Keratinocyte (primary cell): ENCODE data around the gene EGLN1. TPM values are rescaled to one million over a fixed set of nuclear protein-coding genes. Genes with fewer than 3 reads are reported as not detected.

Experiments used
- DNase-seq: peaks from one replicate; pipeline ENCODE4 v3.0.0-alpha.2; 2011; ENCODE audit warnings: low read depth, missing footprints, low spot score
- FAIRE-seq: peaks from 2 replicates; lab custom pipeline; 2011; peaks lifted over from hg19 to GRCh38; lab: Jason Lieb, UNC
- H2AFZ ChIP-seq: 2 replicates; pipeline ENCODE4 v1.6.0; 2012; ENCODE audit warnings: low read length, control low read depth, inconsistent platforms; ENCODE audit not compliant: control insufficient read depth
- H3K27ac ChIP-seq: 2 replicates; pipeline ENCODE4 v1.5.1; 2011; ENCODE audit warnings: low read length; ENCODE audit not compliant: control insufficient read depth, insufficient read depth
- H3K27me3 ChIP-seq: 3 replicates; pipeline ENCODE4 v1.6.0; 2011; ENCODE audit warnings: low read length; ENCODE audit not compliant: control insufficient read depth, insufficient read depth; ENCODE audit errors: extremely low read depth
- H3K36me3 ChIP-seq, 2 experiments: 2 replicates in 1 of 2; 3 replicates in 1 of 2; pipeline ENCODE4 v1.5.1; 2011; ENCODE audit warnings: low read length in 2 of 2, mild to moderate bottlenecking in 1 of 2; ENCODE audit not compliant: control insufficient read depth in 2 of 2, insufficient read depth in 2 of 2; ENCODE audit errors: extremely low read depth in 1 of 2
- H3K4me1 ChIP-seq: 3 replicates; pipeline ENCODE4 v1.5.1; 2011; ENCODE audit warnings: low read length; ENCODE audit not compliant: control insufficient read depth, insufficient read depth; ENCODE audit errors: extremely low read depth
- H3K4me2 ChIP-seq: 3 replicates; pipeline ENCODE4 v1.6.0; 2011; ENCODE audit warnings: low read depth, low read length; ENCODE audit not compliant: control insufficient read depth, insufficient read depth; ENCODE audit errors: extremely low read depth
- H3K4me3 ChIP-seq, 3 experiments: fragments of 200-600 bp in 1 of 3; sonication (generic) in 1 of 3; 2 replicates in 2 of 3; 3 replicates in 1 of 3; pipeline ENCODE4 v1.5.1; 2011 to 2016; ENCODE audit warnings: low read length in 3 of 3, mild to moderate bottlenecking in 3 of 3, control low read depth in 2 of 3, inconsistent platforms in 1 of 3, low read depth in 1 of 3, mixed read lengths in 1 of 3, mixed run types in 1 of 3, moderate library complexity in 1 of 3; ENCODE audit not compliant: control insufficient read depth in 2 of 3, insufficient read depth in 2 of 3; ENCODE audit errors: extremely low read depth in 1 of 3
- H3K79me2 ChIP-seq: 2 replicates; pipeline ENCODE4 v1.6.0; 2012; ENCODE audit warnings: low read length; ENCODE audit not compliant: control insufficient read depth, insufficient read depth
- H3K9ac ChIP-seq: 3 replicates; pipeline ENCODE4 v1.6.0; 2011; ENCODE audit warnings: low read length; ENCODE audit not compliant: control insufficient read depth, insufficient read depth; ENCODE audit errors: extremely low read depth
- H3K9me1 ChIP-seq: 3 replicates; pipeline ENCODE4 v1.6.0; 2011; ENCODE audit warnings: low read length; ENCODE audit not compliant: control insufficient read depth, insufficient read depth; ENCODE audit errors: extremely low read depth
- H3K9me3 ChIP-seq: 2 replicates; pipeline ENCODE4 v1.5.1; 2012; ENCODE audit warnings: low read depth, low read length; ENCODE audit not compliant: control insufficient read depth
- H4K20me1 ChIP-seq: 3 replicates; pipeline ENCODE4 v1.6.0; 2011; ENCODE audit warnings: low read length; ENCODE audit not compliant: control insufficient read depth, insufficient read depth; ENCODE audit errors: extremely low read depth
- EZH2 ChIP-seq: IDR thresholded peaks from one replicate; pipeline ENCODE4 v1.6.1; 2012; ENCODE audit warnings: inconsistent platforms, mild to moderate bottlenecking, low read length, moderate library complexity
- dilution Hi-C: fragments of 300-500 bp; cut with MboI; formaldehyde crosslinking; loops from one replicate; pipeline ENCODE4 v1.7.0; 2020; ENCODE audit warnings: low sequenced_read_pairs; ENCODE audit not compliant: extremely low pct_ligation_motif_present
- polyA plus RNA-seq, 5 experiments: library from polyadenylated mRNA; depleted of rRNA in 3 of 5; stranded (reverse) in 3 of 5; stranded (forward) in 1 of 5; unstranded in 1 of 5; fragments of >200 nt; gene quantifications; 1 replicate in 1 of 5; 2 replicates in 3 of 5; 3 replicates in 1 of 5; pipeline versions ENCODE4 v1.2.1 to v1.2.3, GENCODE V29; 2011 to 2012; ENCODE audit warnings: missing spikeins in 2 of 5, low read depth in 1 of 5, low replicate concordance in 1 of 5
- TF ChIP-seq, protein P1 (sequence below), 3 experiments: IDR thresholded peaks in 1 of 3; conservative IDR thresholded peaks in 1 of 3; optimal IDR thresholded peaks in 1 of 3; 2 replicates in 2 of 3; 3 replicates in 1 of 3; pipeline versions ENCODE3 to v1.5.1; 2011; ENCODE audit warnings: low read length in 3 of 3, mild to moderate bottlenecking in 3 of 3, moderate library complexity in 2 of 3, control low read depth in 1 of 3, inconsistent platforms in 1 of 3; ENCODE audit not compliant: insufficient read depth in 2 of 3; ENCODE audit errors: extremely low read depth in 1 of 3

Gene EGLN1
- polyA plus RNA-seq, 1 donor (not counting 4 experiments of a cell fraction or from before 2014, with no cell fraction given) = 34.1 TPM

DNA sequence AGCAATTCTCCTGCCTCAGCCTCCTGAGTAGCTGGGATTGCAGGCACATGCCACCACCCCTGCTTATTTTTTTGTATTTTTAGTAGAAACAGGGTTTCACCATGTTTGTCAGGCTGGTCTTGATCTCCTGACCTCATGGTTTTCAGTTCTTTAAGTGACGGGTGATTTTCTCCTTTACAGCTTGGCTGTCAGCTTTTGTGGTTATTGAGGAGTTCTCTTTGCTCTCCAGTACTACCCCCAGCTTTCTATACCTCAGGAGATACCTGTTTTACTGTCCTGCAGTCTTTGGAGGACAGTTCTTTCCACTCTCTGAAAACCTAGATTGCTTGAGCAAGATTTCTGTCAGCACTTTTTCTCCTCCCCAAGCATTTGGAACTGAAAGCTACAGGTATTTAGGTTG, 45.9 kb upstream of the EGLN1 start:
- no peak overlapping the region for H2AFZ ChIP-seq
- no peaks in the 10 kb centered on the region for H4K20me1 ChIP-seq
- H3K4me1 ChIP-seq = no peaks in the 10 kb centered on the region
- H3K27me3 ChIP-seq = no peaks in the 10 kb centered on the region
- no peak overlapping the region for H3K9ac ChIP-seq
- no peak for TF ChIP-seq EZH2
- TF ChIP-seq, protein P1, sequence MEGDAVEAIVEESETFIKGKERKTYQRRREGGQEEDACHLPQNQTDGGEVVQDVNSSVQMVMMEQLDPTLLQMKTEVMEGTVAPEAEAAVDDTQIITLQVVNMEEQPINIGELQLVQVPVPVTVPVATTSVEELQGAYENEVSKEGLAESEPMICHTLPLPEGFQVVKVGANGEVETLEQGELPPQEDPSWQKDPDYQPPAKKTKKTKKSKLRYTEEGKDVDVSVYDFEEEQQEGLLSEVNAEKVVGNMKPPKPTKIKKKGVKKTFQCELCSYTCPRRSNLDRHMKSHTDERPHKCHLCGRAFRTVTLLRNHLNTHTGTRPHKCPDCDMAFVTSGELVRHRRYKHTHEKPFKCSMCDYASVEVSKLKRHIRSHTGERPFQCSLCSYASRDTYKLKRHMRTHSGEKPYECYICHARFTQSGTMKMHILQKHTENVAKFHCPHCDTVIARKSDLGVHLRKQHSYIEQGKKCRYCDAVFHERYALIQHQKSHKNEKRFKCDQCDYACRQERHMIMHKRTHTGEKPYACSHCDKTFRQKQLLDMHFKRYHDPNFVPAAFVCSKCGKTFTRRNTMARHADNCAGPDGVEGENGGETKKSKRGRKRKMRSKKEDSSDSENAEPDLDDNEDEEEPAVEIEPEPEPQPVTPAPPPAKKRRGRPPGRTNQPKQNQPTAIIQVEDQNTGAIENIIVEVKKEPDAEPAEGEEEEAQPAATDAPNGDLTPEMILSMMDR (optimal IDR thresholded peaks at IDR 0.05 in 1 of 3, IDR thresholded peaks at IDR 0.05 in 1 of 3, conservative IDR thresholded peaks at IDR 0.05 in 1 of 3; ENCODE audit: extremely low read depth in 1 of 3, insufficient read depth in 2 of 3, low read length in 3 of 3) = no peak
- no peaks in the 10 kb centered on the region for H3K36me3 ChIP-seq
- dilution Hi-C loops = no loop called here
- no peaks in the 10 kb centered on the region for H3K9me3 ChIP-seq
- no peak overlapping the region for H3K4me3 ChIP-seq
- no peak for DNase-seq
- no peak overlapping the region for H3K4me2 ChIP-seq
- H3K27ac ChIP-seq = no peak overlapping the region
- no peaks in the 10 kb centered on the region for H3K9me1 ChIP-seq
- FAIRE-seq = no peak
- no peaks in the 10 kb centered on the region for H3K79me2 ChIP-seq

DNA sequence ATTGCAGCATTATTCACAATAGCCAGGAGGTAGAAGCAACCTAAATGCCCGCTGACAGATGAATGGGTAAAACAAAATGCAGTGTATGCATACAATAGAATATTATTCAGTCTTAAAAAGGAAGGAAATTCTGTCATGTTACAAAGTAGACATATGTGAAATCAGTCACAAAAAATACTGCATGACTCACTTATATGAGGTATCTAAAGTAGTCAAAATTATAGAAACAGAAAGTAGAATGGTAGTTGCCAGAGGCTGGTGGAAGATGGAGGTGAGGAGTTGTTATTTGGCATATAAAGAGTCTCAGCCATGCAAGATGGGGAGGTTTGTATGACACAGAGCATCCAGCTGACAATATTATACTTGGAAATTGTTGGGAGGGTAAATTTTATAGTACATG, 43.0 kb upstream of the EGLN1 start:
- dilution Hi-C loops = no loop called here
- FAIRE-seq = no peak
- TF ChIP-seq, protein P1 (optimal IDR thresholded peaks at IDR 0.05 in 1 of 3, IDR thresholded peaks at IDR 0.05 in 1 of 3, conservative IDR thresholded peaks at IDR 0.05 in 1 of 3; ENCODE audit: extremely low read depth in 1 of 3, insufficient read depth in 2 of 3, low read length in 3 of 3) = no peak
- TF ChIP-seq EZH2 = no peak

More for the DNA sequence above, 43.0 kb upstream of the EGLN1 start:
- no peak overlapping the region for H3K27ac ChIP-seq
- no peak overlapping the region for H3K4me2 ChIP-seq
- no peaks in the 10 kb centered on the region for H3K9me3 ChIP-seq
- no peaks in the 10 kb centered on the region for H3K4me1 ChIP-seq
- H3K9ac ChIP-seq = no peak overlapping the region
- H3K4me3 ChIP-seq = no peak overlapping the region
- H3K9me1 ChIP-seq = no peaks in the 10 kb centered on the region
- H3K36me3 ChIP-seq = no peaks in the 10 kb centered on the region
- H3K27me3 ChIP-seq = no peaks in the 10 kb centered on the region
- H3K79me2 ChIP-seq = no peaks in the 10 kb centered on the region
- H2AFZ ChIP-seq = no peak overlapping the region
- no peak for DNase-seq
- H4K20me1 ChIP-seq = no peaks in the 10 kb centered on the region
